ENCODE results near the gene VPS51.

VPS51 gene

DNA sequence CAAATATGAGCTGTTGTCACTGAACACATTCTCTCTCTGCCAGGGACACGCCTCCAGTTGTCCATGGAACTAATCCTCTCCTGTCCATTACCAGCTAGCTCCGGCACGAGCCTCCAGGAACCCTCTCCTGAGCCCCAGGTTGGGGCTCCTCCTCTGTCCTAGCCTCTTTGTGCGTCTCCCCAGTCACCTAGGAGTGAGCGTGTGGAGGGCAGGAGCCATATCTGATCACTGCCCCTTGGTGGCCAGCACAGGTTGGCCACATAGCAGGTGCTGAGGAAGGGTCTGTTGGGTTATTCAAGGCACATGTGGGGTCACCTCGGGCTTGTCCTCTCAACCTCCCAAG, 35.9 kb downstream of the VPS51 start:
- no peak for DNase-seq (ENCODE audit: low read depth)
- H3K4me3 ChIP-seq (replicated peaks; ENCODE audit: low read depth, low read length): no peak overlapping the region

DNA sequence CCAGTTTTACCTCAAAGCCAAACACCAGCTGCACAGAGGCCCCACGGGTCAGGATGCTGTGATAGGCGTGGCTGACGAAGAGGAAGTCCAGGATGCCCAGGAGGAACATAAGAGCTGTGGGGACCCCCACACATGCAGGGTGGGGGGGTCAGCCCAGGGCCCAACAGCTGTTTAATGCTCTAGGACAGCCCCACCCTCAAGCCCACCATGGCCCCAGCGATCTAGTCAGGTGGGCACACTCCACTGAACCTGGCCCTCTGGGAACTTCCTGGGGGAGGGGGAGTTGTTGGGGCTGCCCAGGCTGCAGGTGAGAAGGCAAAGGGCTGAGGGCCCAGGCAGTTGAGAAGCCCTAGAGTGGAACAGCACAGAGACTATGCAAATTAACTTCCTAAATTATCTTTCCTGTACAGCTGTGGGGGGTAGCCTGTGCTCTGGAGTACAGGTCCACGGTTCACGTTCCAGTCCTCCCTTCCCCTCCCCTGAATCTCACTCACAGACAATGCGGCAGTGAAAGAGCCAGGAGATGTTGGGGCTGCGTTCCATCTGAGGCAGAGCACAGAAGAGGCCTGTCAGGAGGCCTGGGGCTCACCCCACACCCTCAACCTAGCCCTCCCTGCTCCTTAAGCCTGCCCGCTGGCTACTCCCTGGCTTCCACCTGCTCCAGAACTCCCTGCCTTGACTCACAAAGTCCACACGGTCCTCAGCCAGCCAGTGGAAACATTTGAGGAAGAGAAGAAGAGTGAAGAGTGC, 36.4 kb downstream of the VPS51 start:
- TF ChIP-seq, protein P1, sequence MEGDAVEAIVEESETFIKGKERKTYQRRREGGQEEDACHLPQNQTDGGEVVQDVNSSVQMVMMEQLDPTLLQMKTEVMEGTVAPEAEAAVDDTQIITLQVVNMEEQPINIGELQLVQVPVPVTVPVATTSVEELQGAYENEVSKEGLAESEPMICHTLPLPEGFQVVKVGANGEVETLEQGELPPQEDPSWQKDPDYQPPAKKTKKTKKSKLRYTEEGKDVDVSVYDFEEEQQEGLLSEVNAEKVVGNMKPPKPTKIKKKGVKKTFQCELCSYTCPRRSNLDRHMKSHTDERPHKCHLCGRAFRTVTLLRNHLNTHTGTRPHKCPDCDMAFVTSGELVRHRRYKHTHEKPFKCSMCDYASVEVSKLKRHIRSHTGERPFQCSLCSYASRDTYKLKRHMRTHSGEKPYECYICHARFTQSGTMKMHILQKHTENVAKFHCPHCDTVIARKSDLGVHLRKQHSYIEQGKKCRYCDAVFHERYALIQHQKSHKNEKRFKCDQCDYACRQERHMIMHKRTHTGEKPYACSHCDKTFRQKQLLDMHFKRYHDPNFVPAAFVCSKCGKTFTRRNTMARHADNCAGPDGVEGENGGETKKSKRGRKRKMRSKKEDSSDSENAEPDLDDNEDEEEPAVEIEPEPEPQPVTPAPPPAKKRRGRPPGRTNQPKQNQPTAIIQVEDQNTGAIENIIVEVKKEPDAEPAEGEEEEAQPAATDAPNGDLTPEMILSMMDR (IDR thresholded peaks at IDR 0.05; ENCODE audit: low read length, missing control alignments): no peak
- no peak for DNase-seq (ENCODE audit: low read depth)
- peak overlapping the region; percentile 94 for H3K4me3 ChIP-seq (replicated peaks; ENCODE audit: low read depth, low read length)

More for the DNA sequence above, 35.9 kb downstream of the VPS51 start:
- TF ChIP-seq, protein P1 (IDR thresholded peaks at IDR 0.05; ENCODE audit: low read length, missing control alignments): no peak

DNA sequence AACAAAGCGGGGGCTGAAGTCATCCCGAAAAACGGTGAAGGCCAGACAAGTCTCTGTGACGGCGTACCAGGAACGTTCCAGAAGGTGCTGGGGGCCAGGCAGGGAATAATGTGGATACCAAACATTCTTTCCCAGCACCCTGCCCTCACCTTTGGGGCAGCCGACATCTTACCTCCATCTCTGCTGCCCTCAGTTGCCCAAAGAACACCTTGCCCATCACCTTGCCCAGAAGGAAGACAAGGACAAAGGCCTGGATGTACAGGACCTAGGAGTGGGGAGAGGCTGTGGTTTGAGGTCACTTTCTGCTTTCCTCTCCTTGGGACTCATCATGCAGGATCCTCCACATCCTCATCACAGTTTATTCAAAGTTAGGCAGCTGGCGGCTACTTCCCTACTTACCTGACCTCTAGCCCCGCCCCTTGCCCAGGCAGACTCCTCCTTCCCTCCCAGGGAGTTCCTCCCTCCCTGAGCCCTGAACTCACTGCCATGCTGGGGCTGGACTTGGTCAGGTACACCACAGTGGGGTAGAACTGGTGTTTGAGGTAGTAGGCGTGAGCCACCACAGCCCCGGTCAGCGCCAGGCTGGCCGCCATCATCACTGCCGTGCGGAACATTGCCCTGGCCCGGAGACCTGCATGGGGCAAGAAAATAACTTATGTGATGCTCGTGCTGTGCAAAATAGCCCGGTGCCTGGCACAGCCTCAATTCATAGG, 37.1 kb downstream of the VPS51 start:
- DNase-seq (ENCODE audit: low read depth): no peak
- H3K4me3 ChIP-seq (replicated peaks; ENCODE audit: low read depth, low read length): peak overlapping the region; percentile 94
- TF ChIP-seq, protein P1 (IDR thresholded peaks at IDR 0.05; ENCODE audit: low read length, missing control alignments): no peak

GRCh38 chr11:65133724-65134123, 37.7 kb downstream of the VPS51 start:
- peak; percentile 39 for DNase-seq (ENCODE audit: low read depth)
- peak overlapping the region; percentile 94 for H3K4me3 ChIP-seq (replicated peaks; ENCODE audit: low read depth, low read length)
- TF ChIP-seq, protein P1 (IDR thresholded peaks at IDR 0.05; ENCODE audit: low read length, missing control alignments): no peak

DNA sequence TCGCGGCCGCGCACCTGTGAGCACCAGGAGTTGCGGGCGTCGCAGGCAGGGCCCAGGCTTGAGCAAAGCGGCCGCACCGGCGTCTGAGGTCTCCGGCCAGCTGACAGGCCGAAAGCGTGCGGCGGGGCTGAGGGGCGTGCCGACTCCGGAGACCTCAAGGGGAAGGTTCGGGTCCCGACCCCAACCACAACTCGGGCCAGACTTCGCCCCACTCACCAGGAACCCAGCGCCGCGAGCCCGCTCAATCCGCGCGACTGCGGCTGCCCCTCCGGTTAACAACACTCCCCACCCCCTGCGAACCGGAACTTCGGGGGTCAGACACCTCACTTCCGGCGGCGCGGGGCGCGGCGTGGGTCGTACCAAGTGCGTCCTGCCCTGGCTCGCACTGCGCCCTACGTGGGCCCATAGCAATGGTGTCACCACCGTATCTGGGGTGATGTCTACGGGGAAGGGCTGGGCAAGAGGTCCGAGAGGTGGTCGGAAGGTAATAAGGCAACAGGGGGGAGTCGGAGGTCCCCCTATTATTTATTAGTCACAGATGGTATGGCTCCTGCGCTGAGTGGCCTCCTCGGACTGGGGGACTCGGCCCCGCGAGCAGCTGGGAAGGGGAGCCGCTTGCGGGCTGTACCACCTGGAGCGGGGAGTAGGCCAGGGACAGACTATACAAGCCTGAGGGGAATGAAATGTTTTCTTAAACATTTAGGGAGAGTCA, 38.4 kb downstream of the VPS51 start, which contains the start of gene SYVN1:
TSS of gene SYVN1 (minus strand) at position 280 of the 712 bp plus-strand sequence. CDS start 918 bp downstream, outside the sequence.
- H3K4me3 ChIP-seq (replicated peaks; ENCODE audit: low read depth, low read length): peak within 1 kb of the TSS; percentile 94
- peak; percentile 86 for DNase-seq (ENCODE audit: low read depth)
- TF ChIP-seq, protein P1 (IDR thresholded peaks at IDR 0.05; ENCODE audit: low read length, missing control alignments): no peak

DNA sequence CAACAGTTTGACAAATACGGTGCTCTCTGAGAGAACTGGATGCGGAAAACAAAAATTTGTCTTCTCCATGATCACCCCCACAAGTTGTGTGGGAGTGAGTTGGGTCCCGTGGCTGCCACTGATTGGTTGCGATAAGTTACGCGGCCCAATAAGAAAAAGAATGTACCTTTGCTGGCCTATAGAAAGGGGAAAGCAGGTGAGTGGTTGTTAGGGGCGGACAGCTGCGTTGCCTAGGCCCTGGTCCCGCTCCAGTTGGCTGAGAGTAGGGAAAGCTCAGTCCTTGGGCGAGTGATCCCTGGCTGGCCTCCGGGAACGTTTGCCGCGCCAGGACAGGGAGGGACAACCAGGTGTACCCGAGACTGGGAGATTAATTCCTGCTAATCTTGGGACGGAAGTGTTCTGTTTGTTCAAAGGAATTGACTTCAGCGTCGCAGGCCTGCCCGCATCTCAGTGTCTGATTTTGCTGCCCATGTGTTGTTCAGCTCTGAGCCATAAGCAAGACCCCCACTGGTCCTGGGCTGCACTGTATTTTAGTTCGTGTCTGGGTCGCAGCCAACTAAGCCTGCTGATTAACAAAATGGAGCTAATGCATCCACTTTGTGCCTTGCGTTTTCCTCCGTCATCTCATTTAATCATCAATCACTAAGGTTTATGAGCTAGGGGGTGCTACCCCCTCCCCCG, 39.1 kb downstream of the VPS51 start:
- peak overlapping the region; percentile 94 for H3K4me3 ChIP-seq (replicated peaks; ENCODE audit: low read depth, low read length)
- TF ChIP-seq, protein P1 (IDR thresholded peaks at IDR 0.05; ENCODE audit: low read length, missing control alignments): no peak
- DNase-seq (ENCODE audit: low read depth): peak; percentile 97

All from fibroblast of pulmonary artery (primary cell).